Uterus (tissue), 2 donors: ENCODE data around the gene CASTOR1.

Source experiments
- CTCF ChIP-seq, 4 experiments: fragments of 200-600 bp in 2 of 4; fragments of 450-650 bp in 2 of 4; sonication (generic) in 2 of 4; IDR thresholded peaks; one replicate each; pipeline ENCODE4 v1.5.1; 2016 to 2019; ENCODE audit warnings: antibody characterized with exemption in 4 of 4, mild to moderate bottlenecking in 2 of 4, moderate library complexity in 1 of 4
- POLR2A ChIP-seq, 2 donors: fragments of 450-650 bp; IDR thresholded peaks; one replicate each; pipeline ENCODE4 v1.6.1; 2016; ENCODE audit warnings: antibody characterized with exemption in 2 of 2, mild to moderate bottlenecking in 1 of 2, moderate library complexity in 1 of 2

DNA sequence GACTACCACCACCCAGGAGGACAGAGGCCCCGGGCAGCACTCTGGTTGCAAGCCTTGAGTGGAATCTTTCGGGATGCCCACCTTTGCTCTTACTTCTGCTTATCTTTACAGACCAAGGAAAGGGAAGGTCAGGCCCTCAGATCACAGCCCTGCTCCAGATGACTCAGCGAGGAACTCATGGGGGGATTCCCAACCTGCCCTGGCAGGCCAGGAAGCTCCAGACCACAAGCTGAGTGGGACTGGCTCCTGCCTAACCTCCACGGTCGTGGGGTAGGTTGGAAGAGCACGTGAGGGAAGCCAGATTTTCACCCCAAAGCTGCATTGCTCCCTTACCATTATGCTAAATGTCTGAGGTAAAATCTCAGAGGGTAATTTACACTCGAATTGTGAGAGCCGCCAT, 25.6 kb upstream of the CASTOR1 start:
- no peak for TF ChIP-seq CTCF (IDR thresholded peaks at IDR 0.05)
- TF ChIP-seq POLR2A (IDR thresholded peaks at IDR 0.05): no peak
